ENCODE results near the gene MAP2K5.

Gene MAP2K5

GRCh38 chr15:67560320-67560719 lies 17.8 kb downstream of the MAP2K5 start:
- DNase-seq = no peak

GRCh38 chr15:67563092-67563491 lies 20.6 kb downstream of the MAP2K5 start:
- DNase-seq = no peak

- DNase-seq = no peak
Measured at GRCh38 chr15:67564021-67564967, 21.8 kb downstream of the MAP2K5 start.

- DNase-seq = no peak
Measured at GRCh38 chr15:67564968-67565345, 22.5 kb downstream of the MAP2K5 start.

GRCh38 chr15:67569668-67570067 lies 27.2 kb downstream of the MAP2K5 start:
- DNase-seq = no peak

GRCh38 chr15:67570875-67571647 lies 28.6 kb downstream of the MAP2K5 start:
- no peak for DNase-seq

- no peak for DNase-seq
Measured at GRCh38 chr15:67571648-67572415, 29.3 kb downstream of the MAP2K5 start.

GRCh38 chr15:67573194-67573593 lies 30.7 kb downstream of the MAP2K5 start:
- no peak for DNase-seq

GRCh38 chr15:67575039-67575502 lies 32.6 kb downstream of the MAP2K5 start:
- no peak for DNase-seq

GRCh38 chr15:67578020-67578600 lies 35.6 kb downstream of the MAP2K5 start:
- no peak for DNase-seq

- DNase-seq = no peak
Measured at GRCh38 chr15:67579164-67579563, 36.7 kb downstream of the MAP2K5 start.

- DNase-seq = no peak
Measured at GRCh38 chr15:67579967-67580366, 37.5 kb downstream of the MAP2K5 start.

GRCh38 chr15:67584157-67584556 lies 41.7 kb downstream of the MAP2K5 start:
- DNase-seq = no peak

- no peak for DNase-seq
Measured at GRCh38 chr15:67585681-67586080, 43.2 kb downstream of the MAP2K5 start.

- DNase-seq = no peak
Measured at GRCh38 chr15:67587331-67587730, 44.8 kb downstream of the MAP2K5 start.

GRCh38 chr15:67587754-67588153 lies 45.3 kb downstream of the MAP2K5 start:
- no peak for DNase-seq

GRCh38 chr15:67590191-67590590 lies 47.7 kb downstream of the MAP2K5 start:
- no peak for DNase-seq

GRCh38 chr15:67592245-67592644 lies 49.7 kb downstream of the MAP2K5 start:
- DNase-seq = no peak

GRCh38 chr15:67593562-67593961 lies 51.1 kb downstream of the MAP2K5 start:
- DNase-seq = no peak

GRCh38 chr15:67594770-67595169 lies 52.3 kb downstream of the MAP2K5 start:
- no peak for DNase-seq

GRCh38 chr15:67595572-67595971 lies 53.1 kb downstream of the MAP2K5 start:
- no peak for DNase-seq

- DNase-seq = no peak
Measured at GRCh38 chr15:67601073-67601472, 58.6 kb downstream of the MAP2K5 start.

GRCh38 chr15:67603063-67603462 lies 60.6 kb downstream of the MAP2K5 start:
- no peak for DNase-seq

Data from NCI-H345 (cell line).